Raji (cell line): Measurements from ENCODE around the gene FLT3.

ENCODE experiments used
- POLR2A ChIP-seq: IDR thresholded peaks from 2 replicates; pipeline ENCODE4 v1.6.1; 2011; ENCODE audit warnings: low read depth, low read length, control low read depth; ENCODE audit not compliant: insufficient read depth

The FLT3 gene

DNA sequence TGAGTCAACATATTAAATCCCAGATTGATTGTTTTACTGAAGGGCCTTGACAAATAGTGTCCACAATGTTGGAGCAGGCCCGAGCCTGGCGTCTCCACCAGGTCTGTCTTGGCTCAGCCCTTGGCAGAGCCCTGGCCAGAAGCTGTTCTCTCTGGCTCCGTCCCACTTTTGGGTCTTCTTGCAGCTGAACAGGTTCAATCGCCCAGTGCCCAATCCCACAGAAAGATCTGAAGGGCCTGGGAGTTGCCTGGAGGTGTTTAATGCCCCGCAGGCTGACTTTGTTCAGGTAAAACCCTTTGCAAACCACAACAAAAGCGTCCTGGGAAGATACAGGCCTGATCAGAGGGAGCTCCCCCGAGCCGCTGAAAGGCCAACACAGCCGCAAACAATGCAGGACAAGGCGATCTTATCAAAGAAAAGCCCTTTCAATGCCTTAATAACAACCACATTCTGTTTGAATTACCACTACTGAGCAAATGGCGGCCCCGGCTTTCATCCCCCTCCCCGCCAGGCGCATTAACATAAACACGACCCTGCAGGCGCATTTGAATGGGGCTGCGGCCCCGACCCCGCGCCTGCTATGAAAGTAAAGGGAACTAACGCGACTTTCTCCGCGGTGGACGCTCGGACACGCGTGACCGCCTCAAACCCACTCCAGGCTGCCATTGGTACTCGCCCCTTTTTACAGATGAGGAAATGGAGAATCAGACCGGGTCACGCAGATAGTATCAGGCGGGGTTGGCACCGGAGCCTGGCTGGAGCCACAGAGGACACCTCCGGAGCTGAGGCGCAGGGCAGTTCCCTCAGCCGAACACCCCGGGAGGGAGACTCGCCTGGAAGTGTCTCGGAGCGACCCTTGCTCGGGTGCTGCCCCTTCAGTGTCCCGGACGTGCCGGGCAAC lies 134.4 kb downstream of the FLT3 start:
- no peak for TF ChIP-seq POLR2A

DNA sequence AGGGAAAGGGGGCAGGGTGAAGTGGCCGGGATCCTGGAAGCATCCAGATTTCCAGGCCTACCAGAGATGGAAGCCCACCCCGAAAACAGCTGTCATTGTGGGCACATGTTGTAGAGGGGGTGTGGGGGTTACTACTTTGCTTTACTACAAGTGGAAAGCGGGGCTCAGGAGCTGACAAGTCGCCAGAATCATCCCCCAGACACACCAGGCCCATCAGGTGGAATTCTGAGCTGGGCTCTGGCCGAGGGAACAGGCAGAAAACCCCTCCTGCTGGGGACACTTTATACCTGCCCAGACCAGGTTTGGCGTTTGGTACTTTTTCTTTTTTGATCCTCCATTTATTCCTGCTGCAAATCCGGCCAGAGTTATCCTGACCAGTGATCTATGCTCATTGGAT lies 135.0 kb downstream of the FLT3 start:
- TF ChIP-seq POLR2A: no peak

DNA sequence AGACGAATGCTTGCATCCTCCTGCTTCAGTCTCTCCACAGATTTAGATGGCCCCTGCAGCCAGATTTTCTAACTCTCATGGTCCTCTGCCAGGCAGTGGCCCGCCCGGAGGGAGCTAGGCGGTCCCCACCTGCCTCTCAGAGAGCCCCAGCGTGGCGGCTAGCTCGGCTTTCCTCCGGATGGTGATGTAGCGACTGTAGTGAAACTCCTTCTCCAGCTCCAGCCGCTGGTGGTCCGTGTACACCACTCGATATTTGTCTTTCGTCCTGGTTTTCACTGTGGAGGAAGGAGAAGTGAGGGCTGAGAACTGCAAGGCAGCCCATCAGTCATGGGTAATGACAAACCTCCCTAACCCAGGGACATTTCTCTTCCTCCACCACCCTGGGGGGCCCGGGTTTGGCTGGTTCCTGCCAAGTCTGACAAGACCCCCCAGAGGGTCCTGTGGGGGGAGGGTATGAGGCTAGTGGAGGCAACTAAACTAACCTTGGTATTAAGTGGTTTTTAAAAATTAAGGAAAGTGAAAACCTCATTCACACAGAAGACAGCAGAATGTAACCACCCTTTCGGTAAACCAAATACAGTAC lies 135.5 kb downstream of the FLT3 start:
- TF ChIP-seq POLR2A: no peak

DNA sequence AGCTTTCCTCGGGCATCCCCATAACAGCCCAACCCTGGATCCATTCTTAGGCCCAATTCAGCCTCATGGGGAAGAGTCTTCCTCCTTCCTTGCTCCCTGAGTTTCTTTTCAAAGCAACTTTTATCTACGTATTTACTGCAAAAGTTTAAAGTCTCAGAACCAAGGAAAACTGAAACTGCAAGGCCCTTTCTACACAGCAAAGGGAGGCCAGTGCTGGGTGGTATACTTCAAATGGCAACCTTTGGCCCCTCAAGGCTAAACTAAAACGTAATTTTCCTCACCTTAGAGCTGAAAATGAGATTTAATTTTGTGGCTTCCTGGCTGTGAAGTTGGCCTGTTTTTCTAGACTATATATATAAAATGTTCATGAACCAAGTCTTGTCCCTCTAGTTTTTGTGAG lies 136.9 kb downstream of the FLT3 start:
- no peak for TF ChIP-seq POLR2A

DNA sequence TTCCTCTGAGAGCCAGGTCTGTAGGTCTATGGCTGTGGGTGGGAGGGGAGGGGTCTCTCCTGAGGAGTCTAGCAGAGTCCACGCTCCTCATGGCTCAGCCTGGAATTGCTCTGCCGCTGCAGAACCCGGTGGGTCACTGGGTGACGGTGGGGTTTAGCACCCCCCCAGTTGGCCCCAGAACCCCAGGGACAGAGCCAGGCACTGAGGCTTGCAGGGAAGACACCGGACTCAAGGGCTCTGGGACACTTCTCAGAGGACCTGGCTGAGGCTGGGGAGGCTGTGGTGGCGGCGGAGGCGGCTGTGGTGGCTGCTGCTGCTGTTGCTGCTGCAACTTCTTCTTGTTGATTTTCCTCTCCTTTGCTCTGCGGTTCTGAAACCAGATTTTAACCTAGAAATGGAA lies 137.4 kb downstream of the FLT3 start:
- no peak for TF ChIP-seq POLR2A

DNA sequence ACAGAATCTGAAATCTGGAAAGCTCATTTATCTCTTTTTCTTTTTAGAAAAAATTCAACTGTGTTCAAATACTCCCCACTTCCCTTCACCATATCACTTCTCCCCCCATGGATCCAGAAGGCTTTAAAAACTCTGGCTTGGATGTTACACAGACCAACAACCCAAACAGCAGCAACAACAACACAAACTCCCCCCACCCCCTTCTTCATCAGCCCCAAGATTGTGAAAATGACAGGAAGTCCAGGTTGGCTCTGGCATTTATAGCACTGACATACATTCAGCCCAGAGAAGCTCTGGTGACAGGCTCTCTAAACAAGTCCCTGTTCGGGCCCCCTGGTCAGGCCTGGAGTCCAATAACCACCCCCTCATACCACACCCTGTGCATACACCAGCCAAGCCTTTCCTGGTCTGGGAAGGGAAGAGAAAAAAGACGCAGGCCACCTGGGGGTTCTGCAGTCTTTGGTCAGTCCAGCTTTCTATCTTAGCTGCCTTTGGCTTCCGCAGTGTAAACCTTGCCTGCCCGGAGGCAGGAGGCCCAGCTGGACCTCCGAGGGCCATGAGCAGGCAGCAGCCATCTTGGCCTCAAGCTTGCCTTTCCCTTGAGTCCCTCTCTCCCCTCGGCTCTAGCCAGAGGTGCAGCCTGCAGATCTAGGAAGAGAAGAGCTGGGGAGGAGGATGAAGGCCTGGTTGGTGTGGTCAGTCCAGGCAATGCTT lies 138.1 kb downstream of the FLT3 start:
- TF ChIP-seq POLR2A: no peak

DNA sequence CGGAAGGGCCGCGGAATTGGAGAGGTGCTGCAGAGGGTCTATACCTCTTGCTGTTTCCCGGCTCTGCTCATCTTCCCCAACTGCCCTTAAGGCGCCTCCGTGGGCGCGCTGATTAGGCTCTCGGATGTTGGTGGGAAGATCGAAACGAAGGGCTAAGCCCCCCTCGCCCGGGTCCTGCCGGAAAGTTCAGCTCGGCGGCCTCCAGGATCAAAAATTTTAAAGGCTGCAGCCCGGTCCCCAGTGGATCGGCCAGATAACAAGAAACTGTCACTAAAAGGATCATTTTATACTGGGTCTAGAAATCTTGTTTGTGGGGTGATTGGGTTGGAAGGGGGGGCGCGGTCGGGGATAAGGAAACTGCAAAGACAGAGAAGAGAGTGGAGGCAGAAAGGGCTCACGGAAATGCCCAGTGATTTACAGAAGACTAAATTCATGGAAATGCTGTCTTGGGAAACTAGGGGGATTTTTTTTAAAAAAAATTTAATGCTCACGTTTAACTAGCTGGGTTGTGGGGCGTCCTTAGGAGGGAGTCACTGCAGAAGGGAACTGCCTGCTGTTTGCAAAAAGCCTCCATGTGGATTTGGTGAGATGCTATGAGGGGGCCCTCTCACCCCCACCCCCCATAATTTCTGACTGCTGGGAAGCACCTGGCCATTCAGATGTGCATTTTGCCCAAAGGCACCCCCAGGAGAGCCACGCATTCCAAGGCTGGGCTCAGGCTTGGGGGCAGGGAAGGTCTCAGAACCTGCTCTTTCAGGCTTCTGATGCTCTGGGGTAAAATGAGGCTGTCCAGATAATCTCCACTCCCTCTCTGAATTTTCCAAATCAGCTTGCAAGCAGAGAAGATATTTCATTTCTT lies 138.9 kb downstream of the FLT3 start:
- no peak for TF ChIP-seq POLR2A

DNA sequence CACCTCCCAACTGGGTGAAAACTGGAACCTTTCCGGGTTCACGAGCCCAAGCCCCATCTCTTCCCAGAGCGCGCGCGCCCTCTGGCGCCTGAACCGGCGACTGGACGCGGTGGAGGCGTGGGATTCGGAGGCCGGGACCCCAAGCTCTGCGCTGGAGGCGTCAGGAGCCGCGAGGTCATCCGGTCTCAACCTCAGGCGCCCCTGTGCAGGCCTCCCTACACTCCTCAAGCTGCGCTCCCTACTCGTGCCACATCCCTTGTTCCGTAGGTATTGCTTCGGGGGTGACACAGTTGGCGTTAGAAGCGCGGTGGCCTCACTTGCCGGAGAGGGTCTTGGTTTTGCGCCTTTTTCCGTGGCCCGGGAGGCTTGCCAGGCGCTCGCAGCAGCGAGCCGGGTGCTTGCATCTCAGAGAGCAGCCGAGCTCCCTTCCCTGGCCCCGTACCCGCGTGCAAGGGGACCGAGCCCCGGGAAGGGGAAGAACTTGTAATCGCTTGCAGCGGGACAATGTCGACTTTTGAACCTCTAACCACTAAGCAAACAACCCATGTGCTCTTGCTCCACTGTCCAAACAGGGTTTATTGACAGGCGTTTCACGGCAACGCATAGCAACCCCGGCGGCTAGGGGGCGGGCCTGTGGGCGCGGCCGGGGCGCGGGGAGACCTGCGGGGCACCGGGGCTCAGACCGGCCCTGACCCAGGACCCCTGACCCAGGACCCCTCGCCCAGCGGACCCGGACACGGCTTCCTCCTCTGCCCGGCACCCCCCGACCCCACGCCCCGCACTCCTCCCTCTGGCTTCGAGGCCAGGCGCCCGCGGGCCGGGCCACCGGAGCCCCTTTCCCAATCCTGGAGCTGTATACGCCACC lies 139.8 kb downstream of the FLT3 start:
- no peak for TF ChIP-seq POLR2A

DNA sequence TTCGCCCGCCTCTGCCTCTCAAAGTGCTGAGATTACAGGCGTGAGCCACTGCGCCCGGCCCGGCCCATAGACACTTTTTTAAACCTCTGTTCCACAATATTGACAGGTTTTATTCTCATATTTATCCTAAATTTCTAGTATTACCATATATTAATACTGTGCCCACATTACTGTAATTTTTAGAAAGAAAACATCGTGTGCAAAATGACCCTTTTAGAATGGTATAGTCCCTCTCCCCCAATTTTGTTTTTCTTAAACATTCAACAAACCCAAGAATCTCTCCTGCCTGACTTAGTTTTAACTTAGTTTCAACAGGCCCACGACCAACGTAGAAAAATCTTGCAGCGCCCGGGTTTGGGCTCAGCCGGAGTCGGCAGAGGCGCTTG lies 140.4 kb downstream of the FLT3 start:
- no peak for TF ChIP-seq POLR2A

DNA sequence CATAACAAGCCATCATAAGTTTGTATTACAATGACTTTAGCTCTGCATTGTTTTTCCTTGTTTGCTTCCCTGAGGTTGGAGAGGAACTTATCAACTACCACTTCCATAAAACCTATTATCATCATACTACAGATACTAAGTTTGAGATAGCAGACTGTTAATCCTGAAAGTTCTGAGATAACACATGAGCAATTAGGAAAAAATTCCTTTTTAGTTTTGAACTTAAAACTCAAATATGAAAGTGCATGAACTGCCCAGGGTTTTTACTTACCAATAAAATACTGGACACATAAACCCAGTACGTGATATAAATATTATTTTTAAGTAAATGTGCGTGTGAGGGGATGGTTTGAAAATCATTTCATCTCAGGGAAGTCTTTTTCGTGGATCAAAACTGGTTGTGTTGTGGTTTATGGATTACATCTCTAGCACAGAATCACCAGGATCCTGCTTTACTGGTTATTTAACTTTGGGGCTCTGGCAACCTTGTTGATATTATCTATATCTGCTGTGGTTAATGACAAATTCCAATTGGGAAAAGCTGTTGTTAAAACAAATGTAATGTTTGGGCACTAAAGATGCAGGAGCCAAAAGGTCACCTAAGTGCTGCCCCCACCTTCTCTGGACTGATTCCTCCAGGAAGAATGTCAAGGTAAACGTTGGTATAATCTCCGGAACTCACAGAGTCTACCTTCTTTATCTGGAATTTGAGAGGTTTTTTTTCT lies 143.6 kb downstream of the FLT3 start:
- TF ChIP-seq POLR2A: no peak

DNA sequence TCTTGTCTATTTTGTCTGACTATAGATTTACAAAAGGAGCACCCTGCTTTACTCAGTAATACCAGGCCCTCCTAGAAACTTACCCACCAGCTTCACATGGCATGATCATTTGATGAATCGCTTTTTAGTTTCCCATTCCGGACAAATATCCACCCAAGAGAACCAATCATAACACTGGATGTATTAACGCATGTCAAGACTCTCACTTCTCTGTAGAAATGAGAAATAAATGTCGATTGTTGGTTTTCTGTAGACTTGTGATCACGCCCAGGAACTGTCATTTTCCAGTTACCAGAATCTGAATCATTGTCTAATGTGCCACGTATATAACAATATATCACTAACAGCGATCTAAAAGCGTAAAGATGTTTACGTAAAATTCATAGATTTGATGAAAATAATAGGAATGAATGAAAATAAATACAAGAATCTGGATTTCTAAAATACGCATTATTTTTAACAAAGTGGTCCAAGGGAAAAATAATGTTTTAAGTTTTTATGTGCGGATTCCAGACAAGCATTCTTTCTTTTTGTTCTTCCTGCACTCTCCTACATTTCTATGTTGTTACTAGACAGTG lies 145.3 kb downstream of the FLT3 start:
- no peak for TF ChIP-seq POLR2A

DNA sequence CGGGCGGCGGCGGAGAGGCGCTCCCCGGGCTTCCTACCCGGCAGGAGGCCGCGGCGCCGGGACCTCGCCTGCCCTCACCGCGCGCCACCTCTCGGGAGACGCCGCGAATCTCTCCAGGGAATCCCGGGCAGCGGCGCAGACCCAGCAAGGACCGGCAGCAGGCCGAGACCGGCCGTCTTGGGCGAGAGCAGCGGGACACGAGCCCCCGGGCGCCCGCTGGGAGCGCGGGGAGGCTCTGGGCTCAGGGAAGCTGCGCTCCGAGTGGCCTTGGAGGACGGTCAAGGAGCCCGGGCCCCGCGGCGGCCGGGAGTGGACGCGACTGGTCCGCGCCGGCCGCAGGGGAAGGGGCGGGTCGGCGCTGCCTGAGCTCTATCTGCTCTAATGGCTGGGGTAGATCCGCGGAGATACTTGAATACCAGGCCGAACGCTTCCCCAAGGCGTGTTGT lies 145.9 kb downstream of the FLT3 start:
- no peak for TF ChIP-seq POLR2A

DNA sequence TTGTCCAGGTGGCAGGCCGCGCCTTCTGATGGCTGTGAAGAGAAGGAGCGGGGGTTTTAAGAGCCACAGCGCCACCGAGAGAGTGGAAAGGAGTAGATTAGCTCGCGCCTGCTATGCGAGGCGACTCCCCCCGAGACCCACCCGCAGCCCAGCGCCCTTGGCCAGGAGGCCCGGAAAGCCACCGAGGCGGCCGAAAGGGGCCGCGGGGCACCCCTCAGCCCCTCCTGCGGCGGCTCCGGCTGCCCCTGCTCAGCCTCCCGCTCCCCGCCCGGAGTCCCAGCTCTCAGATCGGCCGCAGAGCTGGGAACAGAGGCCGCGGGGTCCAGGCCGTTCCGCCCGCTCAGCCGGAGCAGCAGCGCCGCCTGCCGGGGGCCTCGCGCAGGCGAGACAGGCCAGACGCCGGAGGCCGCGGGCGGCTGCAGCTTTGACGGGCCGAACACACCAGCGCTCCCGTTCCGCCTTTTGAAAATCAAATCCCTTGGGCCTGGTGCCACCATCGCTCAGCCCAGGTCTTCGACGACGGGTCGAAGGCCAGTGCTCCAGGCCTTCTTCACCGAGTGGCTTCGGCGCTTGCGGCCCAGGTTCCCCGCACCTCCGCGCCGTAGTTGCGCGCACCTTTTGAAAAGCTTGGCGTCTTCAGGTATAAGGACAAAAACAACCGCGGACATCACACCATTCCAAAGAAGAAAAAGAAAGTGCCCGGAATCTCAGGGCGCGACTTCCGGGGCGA lies 146.5 kb downstream of the FLT3 start:
- no peak for TF ChIP-seq POLR2A
